RWPE2 (cell line): Measurements from ENCODE around the gene PLEKHG2.

Source experiments
- ATAC-seq: fragments of 200-7000 bp; cut with Tn5 transposase; 3 replicates; pipeline ENCODE4 v1.9.1; 2021; ENCODE audit warnings: low read depth
- DNase-seq: peaks from one replicate; pipeline ENCODE4 v3.0.0-alpha.2; 2020; ENCODE audit warnings: low spot score
- H3K27ac ChIP-seq: fragments of 450-650 bp; 2 replicates; pipeline ENCODE4 v1.5.1; 2017; ENCODE audit warnings: mild to moderate bottlenecking; ENCODE audit not compliant: poor library complexity, severe bottlenecking
- H3K27me3 ChIP-seq: fragments of 250-450 bp; sonication (Bioruptor Pico); 2 replicates; pipeline ENCODE4 v1.5.1; 2021; ENCODE audit warnings: mild to moderate bottlenecking, moderate library complexity; ENCODE audit not compliant: insufficient read depth, poor library complexity, severe bottlenecking
- H3K36me3 ChIP-seq: fragments of 250-450 bp; sonication (Bioruptor Pico); 2 replicates; pipeline ENCODE4 v1.5.1; 2020; ENCODE audit warnings: low read depth, mild to moderate bottlenecking, moderate library complexity
- H3K4me1 ChIP-seq: fragments of 250-450 bp; sonication (Bioruptor Pico); 2 replicates; pipeline ENCODE4 v1.5.1; 2021; ENCODE audit warnings: mild to moderate bottlenecking, moderate library complexity; ENCODE audit not compliant: insufficient read depth, poor library complexity, severe bottlenecking
- H3K4me3 ChIP-seq: fragments of 250-450 bp; sonication (Bioruptor Pico); 2 replicates; pipeline ENCODE4 v1.5.1; 2021; ENCODE audit warnings: mild to moderate bottlenecking, moderate library complexity; ENCODE audit not compliant: severe bottlenecking
- H3K9me3 ChIP-seq: fragments of 250-450 bp; sonication (Bioruptor Pico); 2 replicates; pipeline ENCODE4 v1.5.1; 2021; ENCODE audit warnings: mild to moderate bottlenecking, moderate library complexity; ENCODE audit not compliant: severe bottlenecking
- TF ChIP-seq, protein P1 (sequence below): fragments of 450-650 bp; IDR thresholded peaks from one replicate; pipeline ENCODE4 v1.5.1; 2017; ENCODE audit warnings: mild to moderate bottlenecking, moderate library complexity; ENCODE audit not compliant: poor library complexity, severe bottlenecking

The PLEKHG2 gene

DNA sequence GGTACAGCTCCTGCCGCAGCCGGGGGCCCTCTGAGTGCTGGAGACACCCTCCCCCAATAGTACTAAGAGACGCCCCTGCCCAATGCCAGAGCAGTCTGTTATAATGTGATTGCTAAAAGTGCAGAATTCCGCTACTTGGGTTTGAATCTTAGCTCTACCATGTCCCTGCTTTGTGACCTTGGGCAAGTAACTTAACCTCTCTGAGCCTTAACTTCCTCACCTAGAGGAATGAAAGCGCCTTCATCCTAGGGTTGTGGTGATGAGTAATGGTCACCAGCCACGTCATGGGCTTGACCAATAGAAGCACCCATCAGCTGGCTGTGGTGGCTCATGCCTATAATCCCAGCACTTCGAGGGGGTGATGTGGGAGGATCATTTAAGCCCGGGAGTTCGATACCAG, 6.5 kb downstream of the PLEKHG2 start:
- H3K27ac ChIP-seq, result no peak overlapping the region
- TF ChIP-seq, protein P1, sequence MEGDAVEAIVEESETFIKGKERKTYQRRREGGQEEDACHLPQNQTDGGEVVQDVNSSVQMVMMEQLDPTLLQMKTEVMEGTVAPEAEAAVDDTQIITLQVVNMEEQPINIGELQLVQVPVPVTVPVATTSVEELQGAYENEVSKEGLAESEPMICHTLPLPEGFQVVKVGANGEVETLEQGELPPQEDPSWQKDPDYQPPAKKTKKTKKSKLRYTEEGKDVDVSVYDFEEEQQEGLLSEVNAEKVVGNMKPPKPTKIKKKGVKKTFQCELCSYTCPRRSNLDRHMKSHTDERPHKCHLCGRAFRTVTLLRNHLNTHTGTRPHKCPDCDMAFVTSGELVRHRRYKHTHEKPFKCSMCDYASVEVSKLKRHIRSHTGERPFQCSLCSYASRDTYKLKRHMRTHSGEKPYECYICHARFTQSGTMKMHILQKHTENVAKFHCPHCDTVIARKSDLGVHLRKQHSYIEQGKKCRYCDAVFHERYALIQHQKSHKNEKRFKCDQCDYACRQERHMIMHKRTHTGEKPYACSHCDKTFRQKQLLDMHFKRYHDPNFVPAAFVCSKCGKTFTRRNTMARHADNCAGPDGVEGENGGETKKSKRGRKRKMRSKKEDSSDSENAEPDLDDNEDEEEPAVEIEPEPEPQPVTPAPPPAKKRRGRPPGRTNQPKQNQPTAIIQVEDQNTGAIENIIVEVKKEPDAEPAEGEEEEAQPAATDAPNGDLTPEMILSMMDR, result no peak
- H3K4me3 ChIP-seq, result no peak overlapping the region
- H3K9me3 ChIP-seq, result no peaks in the 10 kb centered on the region
- DNase-seq, result no peak
- H3K36me3 ChIP-seq, result peaks cover 69% of the 10 kb centered on the region
- no peaks in the 10 kb centered on the region for H3K27me3 ChIP-seq
- no peak for ATAC-seq
- H3K4me1 ChIP-seq, result no peaks in the 10 kb centered on the region

DNA sequence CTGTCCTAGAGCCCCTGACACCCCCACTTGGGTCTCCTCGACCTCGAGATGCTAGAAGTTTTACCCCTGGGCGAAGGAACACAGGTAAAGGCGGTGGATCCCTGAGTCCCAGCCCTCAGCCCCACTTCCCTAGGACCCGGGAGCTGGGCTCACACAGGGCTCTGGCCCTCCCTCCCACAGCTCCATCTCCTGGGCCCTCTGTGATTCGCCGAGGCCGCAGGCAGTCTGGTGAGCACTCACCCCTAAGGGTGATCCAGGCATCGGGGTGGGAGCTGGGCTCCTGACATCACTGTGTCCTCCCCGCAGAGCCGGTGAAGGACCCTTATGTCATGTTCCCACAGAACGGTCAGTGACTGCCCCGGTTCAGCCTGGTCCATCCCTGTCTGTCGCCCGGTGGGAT, 8.3 kb downstream of the PLEKHG2 start:
- TF ChIP-seq, protein P1, result no peak
- ATAC-seq, result no peak; the same call in 2 of the 3 replicates
- Histone ChIP-seq H3K27ac (no peak overlapping the region), H3K9me3 (no peaks in the 10 kb centered on the region), H3K4me3 (no peak overlapping the region), H3K27me3 (no peaks in the 10 kb centered on the region), H3K4me1 (no peaks in the 10 kb centered on the region), H3K36me3 (peaks cover 58% of the 10 kb centered on the region)
- DNase-seq, result no peak

DNA sequence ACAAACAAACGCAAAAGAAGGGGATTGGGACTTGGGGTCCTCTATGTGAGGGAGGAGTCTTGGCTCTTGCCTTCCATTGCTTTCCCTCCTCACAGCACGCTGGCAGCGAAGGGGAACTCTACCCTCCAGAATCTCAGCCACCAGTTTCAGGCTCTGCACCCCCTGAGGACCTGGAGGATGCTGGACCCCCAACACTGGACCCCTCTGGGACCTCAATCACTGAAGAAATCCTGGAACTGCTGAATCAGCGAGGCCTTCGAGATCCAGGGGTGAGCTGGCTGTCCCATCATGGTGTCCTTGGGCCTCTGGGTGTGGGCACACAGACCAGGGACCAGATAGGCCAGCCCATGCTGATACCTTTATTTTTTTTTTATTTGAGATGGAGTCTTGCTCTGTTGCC, 9.6 kb downstream of the PLEKHG2 start:
- Histone ChIP-seq H3K36me3 (peaks cover 53% of the 10 kb centered on the region), H3K4me3 (no peak overlapping the region), H3K27ac (no peak overlapping the region), H3K27me3 (no peaks in the 10 kb centered on the region), H3K9me3 (no peaks in the 10 kb centered on the region), H3K4me1 (no peaks in the 10 kb centered on the region)
- DNase-seq (no peak), ATAC-seq (no peak)
- TF ChIP-seq, protein P1, result no peak

DNA sequence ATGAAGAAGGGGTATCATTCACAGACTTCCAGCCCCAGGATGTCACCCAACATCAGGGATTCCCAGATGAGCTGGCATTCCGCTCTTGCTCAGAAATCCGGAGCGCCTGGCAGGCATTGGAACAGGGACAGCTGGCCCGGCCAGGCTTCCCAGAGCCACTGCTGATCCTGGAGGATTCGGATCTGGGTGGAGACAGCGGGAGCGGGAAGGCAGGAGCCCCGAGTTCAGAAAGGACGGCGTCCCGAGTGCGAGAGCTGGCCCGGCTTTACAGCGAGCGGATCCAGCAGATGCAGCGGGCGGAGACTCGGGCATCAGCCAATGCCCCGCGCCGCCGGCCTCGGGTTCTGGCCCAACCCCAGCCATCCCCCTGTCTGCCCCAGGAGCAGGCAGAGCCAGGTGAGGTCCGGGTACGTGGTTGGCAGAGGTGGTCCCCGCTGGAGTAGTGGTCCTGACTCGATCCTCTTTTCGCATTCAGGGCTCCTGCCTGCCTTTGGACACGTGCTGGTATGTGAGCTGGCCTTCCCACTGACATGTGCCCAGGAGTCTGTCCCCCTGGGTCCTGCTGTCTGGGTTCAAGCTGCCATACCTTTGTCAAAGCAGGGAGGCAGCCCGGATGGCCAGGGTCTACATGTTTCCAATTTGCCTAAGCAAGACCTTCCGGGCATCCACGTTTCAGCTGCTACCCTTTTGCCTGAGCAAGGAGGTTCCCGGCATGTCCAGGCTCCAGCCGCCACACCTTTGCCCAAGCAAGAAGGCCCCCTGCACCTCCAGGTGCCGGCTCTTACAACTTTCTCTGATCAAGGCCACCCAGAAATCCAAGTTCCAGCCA, 11.0 kb downstream of the PLEKHG2 start:
- TF ChIP-seq, protein P1, result no peak
- no peak overlapping the region for H3K4me3 ChIP-seq
- H3K27ac ChIP-seq, result no peak overlapping the region
- H3K9me3 ChIP-seq, result no peaks in the 10 kb centered on the region
- no peaks in the 10 kb centered on the region for H3K4me1 ChIP-seq
- DNase-seq (no peak), ATAC-seq (no peak)
- H3K27me3 ChIP-seq, result no peaks in the 10 kb centered on the region
- H3K36me3 ChIP-seq, result peaks cover 44% of the 10 kb centered on the region

DNA sequence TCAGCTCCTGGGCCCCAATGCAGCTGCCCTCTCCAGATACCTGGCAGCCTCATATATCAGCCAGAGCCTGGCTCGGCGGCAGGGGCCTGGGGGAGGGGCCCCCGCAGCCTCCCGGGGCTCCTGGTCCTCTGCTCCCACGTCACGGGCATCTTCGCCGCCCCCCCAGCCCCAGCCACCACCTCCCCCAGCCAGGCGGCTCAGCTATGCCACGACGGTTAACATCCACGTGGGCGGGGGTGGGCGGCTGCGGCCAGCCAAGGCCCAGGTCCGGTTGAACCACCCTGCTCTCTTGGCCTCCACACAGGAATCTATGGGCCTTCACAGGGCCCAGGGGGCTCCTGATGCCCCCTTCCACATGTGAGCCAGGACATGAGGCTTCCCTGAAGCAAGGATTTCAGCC, 12.5 kb downstream of the PLEKHG2 start:
- Histone ChIP-seq H3K4me1 (no peaks in the 10 kb centered on the region), H3K4me3 (no peak overlapping the region), H3K9me3 (no peaks in the 10 kb centered on the region), H3K36me3 (peaks cover 30% of the 10 kb centered on the region), H3K27ac (no peak overlapping the region), H3K27me3 (no peaks in the 10 kb centered on the region)
- ATAC-seq (no peak), DNase-seq (no peak)
- TF ChIP-seq, protein P1, result no peak
